Upper lobe of left lung (tissue), 6 donors: Measurements from ENCODE around the gene KIF1A. TPM values are rescaled to one million over a fixed set of nuclear protein-coding genes. Genes with fewer than 3 reads are reported as not detected.

Source experiments
- ATAC-seq, 2 donors: fragments of 200-7000 bp; cut with Tn5 transposase; one replicate each; pipeline ENCODE4 v1.9.1; 2022; ENCODE audit warnings: mild to moderate bottlenecking in 2 of 2, moderate library complexity in 2 of 2; ENCODE audit not compliant: low FRiP score in 2 of 2
- DNase-seq, 2 donors: peaks; one replicate each; pipeline ENCODE4 v3.0.0-alpha.2; 2019 to 2020
- H3K27ac ChIP-seq, 4 donors: fragments of 200-600 bp; sonication (generic); one replicate each; pipeline ENCODE4 v1.5.1; 2016 to 2019
- H3K27me3 ChIP-seq, 4 donors: fragments of 200-600 bp; sonication (generic); one replicate each; pipeline ENCODE4 v1.5.1; 2017 to 2019
- H3K36me3 ChIP-seq, 4 donors: fragments of 200-600 bp; sonication (generic); one replicate each; pipeline ENCODE4 v1.5.1; 2016 to 2019
- H3K4me1 ChIP-seq, 4 donors: fragments of 200-600 bp; sonication (generic); one replicate each; pipeline ENCODE4 v1.5.1; 2018 to 2019
- H3K4me3 ChIP-seq, 4 donors: fragments of 200-600 bp; sonication (generic); one replicate each; pipeline ENCODE4 v1.5.1; 2017 to 2019; ENCODE audit warnings: mild to moderate bottlenecking in 2 of 4, moderate library complexity in 1 of 4
- H3K9me3 ChIP-seq, 4 donors: fragments of 200-600 bp; sonication (generic); one replicate each; pipeline ENCODE4 v1.5.1; 2018 to 2019
- EP300 ChIP-seq, 4 donors: sonication (generic); formaldehyde crosslinking; IDR thresholded peaks; one replicate each; pipeline ENCODE4 v1.5.1; 2017; ENCODE audit warnings: antibody characterized with exemption in 4 of 4, control low read depth in 2 of 4
- POLR2A ChIP-seq, 4 donors: fragments of 450-650 bp; IDR thresholded peaks; one replicate each; pipeline ENCODE4 v1.5.1; 2016 to 2017; ENCODE audit warnings: antibody characterized with exemption in 4 of 4, mild to moderate bottlenecking in 2 of 4
- POLR2AphosphoS5 ChIP-seq, 2 donors: sonication (generic); formaldehyde crosslinking; IDR thresholded peaks; one replicate each; pipeline ENCODE4 v1.5.1; 2017; ENCODE audit warnings: antibody characterized with exemption in 2 of 2
- WGBS, 2 donors: methylation state at CpG; one replicate each; pipeline ENCODE4 v1.1.5; 2017 to 2018; 5-methylcytosine and 5-hydroxymethylcytosine counted together
- total RNA-seq, 6 donors: library from RNA; depleted of rRNA in 4 of 6; stranded (reverse); fragments of >200 nt in 4 of 6; gene quantifications; one replicate each; pipeline versions ENCODE4 v1.1.0 to v1.2.1, GENCODE V29; 2016 to 2021
- TF ChIP-seq, protein P1 (sequence below), 6 experiments: fragments of 450-650 bp in 4 of 6; fragments of 200-600 bp in 2 of 6; sonication (generic) in 2 of 6; IDR thresholded peaks; one replicate each; pipeline ENCODE4 v1.5.1; 2016 to 2019; ENCODE audit warnings: antibody characterized with exemption in 6 of 6
- donor health status: DM: no; HTN: no; CAD: no; lungs with moderate emphysema.
- donor health status: DM: no; HTN: yes; CAD: no; lungs with severe emphysema.

KIF1A gene
- total RNA-seq, 6 donors from 2014 or later: 0.15 to 1.2 (median 0.35) TPM; not detected in 2

DNA sequence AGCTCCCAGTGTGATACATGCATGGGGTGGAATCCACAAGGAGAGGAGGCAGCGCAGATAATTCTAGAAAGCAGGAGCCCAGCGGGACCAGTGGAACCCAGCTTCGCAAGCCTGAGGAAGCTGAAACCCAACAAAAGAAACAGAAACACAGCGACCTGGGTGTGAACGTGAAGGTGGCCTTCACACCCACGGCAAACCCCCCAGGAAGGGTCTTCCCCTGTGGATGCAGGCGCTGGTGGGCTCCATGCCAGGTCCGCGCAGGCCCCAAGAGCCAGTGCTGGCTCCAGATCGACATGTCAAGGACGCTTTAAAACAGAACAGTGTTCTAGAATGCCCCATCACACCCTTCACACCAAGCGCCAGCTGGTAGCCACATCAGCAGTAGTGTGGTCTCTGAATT lies 22.1 kb downstream of the KIF1A start:
- peak in 1 of 2 donors; percentile 70 for DNase-seq
- no peaks in the 10 kb centered on the region for H3K36me3 ChIP-seq

DNA sequence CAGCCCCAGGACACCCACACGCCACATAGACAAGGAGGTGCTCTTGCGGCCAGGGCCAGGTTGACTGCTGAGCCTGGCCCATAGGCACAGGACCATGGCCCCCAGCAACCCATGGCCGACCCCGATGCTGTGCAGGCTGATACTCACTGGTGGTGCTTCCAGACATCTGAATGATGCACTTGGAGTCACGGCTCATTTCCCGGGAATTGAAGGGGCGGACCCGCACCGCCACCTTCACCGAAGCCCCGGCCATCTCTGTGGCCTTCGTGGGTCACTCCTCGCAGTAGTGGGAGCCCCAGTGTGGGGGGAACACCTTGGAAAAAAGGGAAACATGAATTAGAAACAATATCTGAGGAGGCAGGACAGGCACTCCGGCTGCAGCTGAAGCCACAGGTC lies 22.5 kb downstream of the KIF1A start:
- H3K27me3 ChIP-seq: no peaks in the 10 kb centered on the region
- H3K9me3 ChIP-seq: no peaks in the 10 kb centered on the region
- no peaks in the 10 kb centered on the region for H3K4me1 ChIP-seq
- TF ChIP-seq POLR2AphosphoS5 (IDR thresholded peaks at IDR 0.05) (no peak), POLR2A (IDR thresholded peaks at IDR 0.05) (no peak), EP300 (IDR thresholded peaks at IDR 0.05) (no peak)
- TF ChIP-seq, protein P1, sequence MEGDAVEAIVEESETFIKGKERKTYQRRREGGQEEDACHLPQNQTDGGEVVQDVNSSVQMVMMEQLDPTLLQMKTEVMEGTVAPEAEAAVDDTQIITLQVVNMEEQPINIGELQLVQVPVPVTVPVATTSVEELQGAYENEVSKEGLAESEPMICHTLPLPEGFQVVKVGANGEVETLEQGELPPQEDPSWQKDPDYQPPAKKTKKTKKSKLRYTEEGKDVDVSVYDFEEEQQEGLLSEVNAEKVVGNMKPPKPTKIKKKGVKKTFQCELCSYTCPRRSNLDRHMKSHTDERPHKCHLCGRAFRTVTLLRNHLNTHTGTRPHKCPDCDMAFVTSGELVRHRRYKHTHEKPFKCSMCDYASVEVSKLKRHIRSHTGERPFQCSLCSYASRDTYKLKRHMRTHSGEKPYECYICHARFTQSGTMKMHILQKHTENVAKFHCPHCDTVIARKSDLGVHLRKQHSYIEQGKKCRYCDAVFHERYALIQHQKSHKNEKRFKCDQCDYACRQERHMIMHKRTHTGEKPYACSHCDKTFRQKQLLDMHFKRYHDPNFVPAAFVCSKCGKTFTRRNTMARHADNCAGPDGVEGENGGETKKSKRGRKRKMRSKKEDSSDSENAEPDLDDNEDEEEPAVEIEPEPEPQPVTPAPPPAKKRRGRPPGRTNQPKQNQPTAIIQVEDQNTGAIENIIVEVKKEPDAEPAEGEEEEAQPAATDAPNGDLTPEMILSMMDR (IDR thresholded peaks at IDR 0.05): no peak
- ATAC-seq: no peak
- H3K36me3 ChIP-seq: no peaks in the 10 kb centered on the region
- DNase-seq: peak in 1 of 2 donors; percentile 70
- H3K4me3 ChIP-seq: no peak overlapping the region
- WGBS, 2 donors: 90 to 93% methylated on average over 10 to 14 of the region's 14 CpGs
- no peak overlapping the region for H3K27ac ChIP-seq

More for the DNA sequence above, 22.1 kb downstream of the KIF1A start:
- 87 to 88% methylated on average over 12 of the region's 12 CpGs for WGBS, 2 donors
- TF ChIP-seq, protein P1 (IDR thresholded peaks at IDR 0.05): no peak
- TF ChIP-seq EP300 (IDR thresholded peaks at IDR 0.05) (no peak), POLR2A (IDR thresholded peaks at IDR 0.05) (no peak)
- Histone ChIP-seq H3K9me3 (no peaks in the 10 kb centered on the region), H3K27ac (no peak overlapping the region), H3K4me3 (no peak overlapping the region), H3K27me3 (no peaks in the 10 kb centered on the region), H3K4me1 (no peaks in the 10 kb centered on the region)
- ATAC-seq: no peak

GRCh38 chr2:240796543-240797499 lies 23.2 kb downstream of the KIF1A start:
- DNase-seq (peak in 1 of 2 donors; percentile 22), ATAC-seq (no peak)
- Histone ChIP-seq H3K27me3 (no peaks in the 10 kb centered on the region), H3K36me3 (no peaks in the 10 kb centered on the region), H3K4me3 (no peak overlapping the region), H3K4me1 (no peaks in the 10 kb centered on the region), H3K9me3 (no peaks in the 10 kb centered on the region), H3K27ac (no peak overlapping the region)
- TF ChIP-seq POLR2AphosphoS5 (IDR thresholded peaks at IDR 0.05): no peak
- TF ChIP-seq EP300 (IDR thresholded peaks at IDR 0.05): no peak
- WGBS, 2 donors: 78 to 84% methylated on average over 19 of the region's 19 CpGs

GRCh38 chr2:240795916-240796510 lies 24.0 kb downstream of the KIF1A start:
- Histone ChIP-seq H3K27me3 (no peaks in the 10 kb centered on the region), H3K27ac (no peak overlapping the region)
- WGBS, 2 donors: 93% methylated on average over 9 to 21 of the region's 21 CpGs

GRCh38 chr2:240795454-240795853 lies 24.6 kb downstream of the KIF1A start:
- H3K36me3 ChIP-seq: no peaks in the 10 kb centered on the region
- TF ChIP-seq POLR2AphosphoS5 (IDR thresholded peaks at IDR 0.05) (no peak), POLR2A (IDR thresholded peaks at IDR 0.05) (no peak), EP300 (IDR thresholded peaks at IDR 0.05) (no peak)
- TF ChIP-seq, protein P1 (IDR thresholded peaks at IDR 0.05): no peak
- no peaks in the 10 kb centered on the region for H3K27me3 ChIP-seq
- WGBS, 2 donors: 85 to 100% methylated on average over 2 to 11 of the region's 11 CpGs
- H3K27ac ChIP-seq: no peak overlapping the region
- no peaks in the 10 kb centered on the region for H3K4me1 ChIP-seq
- DNase-seq: peak in 1 of 2 donors; percentile 47
- no peak overlapping the region for H3K4me3 ChIP-seq
- H3K9me3 ChIP-seq: no peaks in the 10 kb centered on the region
- ATAC-seq: no peak

More at GRCh38 chr2:240795916-240796510, 24.0 kb downstream of the KIF1A start:
- H3K36me3 ChIP-seq: no peaks in the 10 kb centered on the region
- TF ChIP-seq POLR2A (IDR thresholded peaks at IDR 0.05): no peak
- TF ChIP-seq, protein P1 (IDR thresholded peaks at IDR 0.05): no peak
- no peak for TF ChIP-seq EP300 (IDR thresholded peaks at IDR 0.05)
- TF ChIP-seq POLR2AphosphoS5 (IDR thresholded peaks at IDR 0.05): no peak
- no peaks in the 10 kb centered on the region for H3K4me1 ChIP-seq
- no peak overlapping the region for H3K4me3 ChIP-seq
- DNase-seq (peak in 1 of 2 donors; percentile 53), ATAC-seq (no peak)
- no peaks in the 10 kb centered on the region for H3K9me3 ChIP-seq
